GM12878 (cell line): Measurements from ENCODE around the gene MAGEA10. TPM values are rescaled to one million over a fixed set of nuclear protein-coding genes. Genes with fewer than 3 reads are reported as not detected.

Source experiments
- ATAC-seq: fragments of 200-7000 bp; cut with Tn5 transposase; 3 replicates; pipeline ENCODE4 v1.9.1; 2020; ENCODE audit warnings: mild to moderate bottlenecking, moderate library complexity
- BruUV-seq: library from RNA; stranded (reverse); fragments of 400-500 nt; replicated peaks from 2 replicates; lab custom pipeline; 2021; lab: Mats Ljungman, UMichigan
- CTCF ChIA-PET: fragments of 300-600 bp; sonication (Branson Sonifier 250); formaldehyde crosslinking; extraction: SDS; loops from one replicate; lab custom pipeline; 2021; ENCODE audit warnings: inconsistent platforms; lab: Yijun Ruan, JAX
- POLR2A ChIA-PET: fragments of 350-600 bp; formaldehyde crosslinking; extraction: SDS; loops from one replicate; lab custom pipeline; 2021; ENCODE audit warnings: inconsistent platforms; lab: Charles Lee
- RAD21 ChIA-PET: fragments of 300-600 bp; sonication (Branson Sonifier 250); formaldehyde crosslinking; loops from one replicate; lab custom pipeline; 2023; ENCODE audit warnings: antibody characterized with exemption; ENCODE audit not compliant: unreplicated experiment; lab: Charles Lee
- SMC1A ChIA-PET: fragments of 300-600 bp; sonication (Branson Sonifier 250); formaldehyde crosslinking; loops from one replicate; lab custom pipeline; 2023; ENCODE audit not compliant: unreplicated experiment, uncharacterized antibody; lab: Charles Lee
- DNase-seq: peaks from one replicate; pipeline ENCODE4 v3.0.0-alpha.2; 2011; ENCODE audit warnings: low read depth, low spot score
- FAIRE-seq: peaks from 3 replicates; lab custom pipeline; 2011; peaks lifted over from hg19 to GRCh38; lab: Jason Lieb, UNC
- H2AFZ ChIP-seq: 2 replicates; pipeline ENCODE4 v1.6.0; 2011; ENCODE audit warnings: low read depth, low read length, control low read depth; ENCODE audit not compliant: control insufficient read depth
- H3K27ac ChIP-seq: 2 replicates; pipeline ENCODE4 v1.5.1; 2011; ENCODE audit warnings: control low read depth; ENCODE audit not compliant: control insufficient read depth, insufficient read depth
- H3K27me3 ChIP-seq, 2 experiments: replicated peaks in 1 of 2; 2 replicates each; pipeline versions ENCODE4 v1.6.0 to v1.6.1; 2011; ENCODE audit warnings: low read length in 1 of 2; ENCODE audit not compliant: control insufficient read depth in 2 of 2, insufficient read depth in 2 of 2
- H3K36me3 ChIP-seq, 2 experiments: 2 replicates each; pipeline ENCODE4 v1.5.1; 2011; ENCODE audit warnings: low read length in 1 of 2; ENCODE audit not compliant: control insufficient read depth in 2 of 2, insufficient read depth in 2 of 2
- H3K4me1 ChIP-seq: 2 replicates; pipeline ENCODE4 v1.6.1; 2011; ENCODE audit warnings: mild to moderate bottlenecking, low read length, moderate library complexity, mixed read lengths; ENCODE audit not compliant: control insufficient read depth, insufficient read depth
- H3K4me2 ChIP-seq: 2 replicates; pipeline ENCODE4 v1.6.0; 2011; ENCODE audit warnings: control low read depth; ENCODE audit not compliant: control insufficient read depth, insufficient read depth
- H3K4me3 ChIP-seq: fragments of 200-600 bp; sonication (generic); 2 replicates; pipeline ENCODE4 v1.5.1; 2016
- H3K79me2 ChIP-seq: 2 replicates; pipeline ENCODE4 v1.6.0; 2011; ENCODE audit warnings: low read length; ENCODE audit not compliant: control insufficient read depth, insufficient read depth
- H3K9ac ChIP-seq: 2 replicates; pipeline ENCODE4 v1.8.0; 2011; ENCODE audit warnings: low read length, control low read depth, mixed read lengths; ENCODE audit not compliant: control insufficient read depth, insufficient read depth
- H3K9me3 ChIP-seq: replicated peaks from 3 replicates; pipeline ENCODE4 v1.5.1; 2011; ENCODE audit warnings: mild to moderate bottlenecking, low read length; ENCODE audit not compliant: control insufficient read depth, insufficient read depth
- H4K20me1 ChIP-seq: 2 replicates; pipeline ENCODE4 v1.6.0; 2011; ENCODE audit not compliant: control insufficient read depth, insufficient read depth
- BACH1 ChIP-seq: fragments of 450-650 bp; IDR thresholded peaks from 2 replicates; pipeline ENCODE4 v1.6.1; 2017; ENCODE audit warnings: mild to moderate bottlenecking, borderline replicate concordance
- HDAC6 ChIP-seq: fragments of 200-600 bp; sonication (generic); IDR thresholded peaks from one replicate; pipeline ENCODE4 v1.8.0; 2017; ENCODE audit warnings: antibody characterized with exemption; ENCODE audit not compliant: unreplicated experiment
- KDM1A ChIP-seq: fragments of 200-600 bp; sonication (generic); IDR thresholded peaks from 2 replicates; pipeline ENCODE4 v1.6.1; 2016; ENCODE audit warnings: borderline replicate concordance
- MYC ChIP-seq: IDR thresholded peaks from 2 replicates; pipeline ENCODE4 v1.6.1; 2011; ENCODE audit warnings: mild to moderate bottlenecking, low read length, moderate library complexity, inconsistent platforms; ENCODE audit not compliant: insufficient read depth, insufficient replicate concordance, insufficient read length, severe bottlenecking
- NFYA ChIP-seq: IDR thresholded peaks from 2 replicates; pipeline ENCODE4 v1.6.1; 2011; ENCODE audit warnings: low read depth, mild to moderate bottlenecking, low read length, improper control_type of control experiment, borderline replicate concordance
- NR2F1 ChIP-seq: fragments of 450-650 bp; conservative IDR thresholded peaks from 2 replicates; pipeline ENCODE4 v1.6.1; 2017; ENCODE audit warnings: mild to moderate bottlenecking
- PBX3 ChIP-seq: IDR thresholded peaks from 2 replicates; pipeline ENCODE4 v1.6.1; 2011; ENCODE audit warnings: mild to moderate bottlenecking, low read depth, low read length, moderate library complexity; ENCODE audit not compliant: insufficient replicate concordance
- POLR2A ChIP-seq: IDR thresholded peaks from 2 replicates; pipeline ENCODE4 v1.6.1; 2011; ENCODE audit warnings: low read depth, mild to moderate bottlenecking, low read length
- RCOR1 ChIP-seq: conservative IDR thresholded peaks from 2 replicates; pipeline ENCODE4 v1.6.1; 2012; ENCODE audit warnings: low read depth, low read length, improper control_type of control experiment
- SMC3 ChIP-seq: IDR thresholded peaks from 2 replicates; pipeline ENCODE4 v1.6.1; 2011; ENCODE audit warnings: low read length, improper control_type of control experiment, borderline replicate concordance
- SREBF2 ChIP-seq: IDR thresholded peaks from 2 replicates; pipeline ENCODE4 v1.6.1; 2012; ENCODE audit warnings: mild to moderate bottlenecking, low read length
- TARDBP ChIP-seq: IDR thresholded peaks from 2 replicates; pipeline ENCODE4 v1.6.1; 2016; ENCODE audit warnings: borderline replicate concordance
- TCF7 ChIP-seq: IDR thresholded peaks from 2 replicates; pipeline ENCODE4 v1.6.1; 2014; ENCODE audit warnings: antibody characterized with exemption, borderline replicate concordance
- ZNF24 ChIP-seq: fragments of 450-650 bp; IDR thresholded peaks from 2 replicates; pipeline ENCODE4 v1.6.1; 2017; ENCODE audit warnings: antibody characterized with exemption, mild to moderate bottlenecking
- WGBS: methylation state at CpG from one replicate; pipeline ENCODE4 v1.1.6; 2016; ENCODE audit warnings: low lambda C conversion rate; ENCODE audit not compliant: insufficient replicate concordance, insufficient coverage; ENCODE audit errors: missing lambda C conversion rate; 5-methylcytosine and 5-hydroxymethylcytosine counted together
- in situ Hi-C: fragments of 300-500 bp; cut with MboI; formaldehyde crosslinking; loops from 9 replicates; pipeline ENCODE4 v1.14.3; 2018; ENCODE audit warnings: mixed read lengths
- intact Hi-C: fragments of 100-400 bp; cut with micrococcal nuclease; formaldehyde crosslinking; loops from one replicate; pipeline ENCODE4 v1.14.2; 2022; ENCODE audit not compliant: unreplicated experiment
- polyA plus RNA-seq, 11 experiments: library from polyadenylated mRNA; depleted of rRNA in 4 of 11; unstranded in 6 of 11; stranded (reverse) in 5 of 11; fragments of >200 nt; fragmentation: Nextera tagmentation in 4 of 11; fragmentation: Illumina TruSeq in 1 of 11; extraction: Ambion mirVana in 4 of 11; extraction: Trizol in 1 of 11; gene quantifications; 1 replicate in 1 of 11; 2 replicates in 10 of 11; pipeline versions ENCODE4 v1.2.1 to v1.2.3, GENCODE V29; 2011 to 2016; ENCODE audit warnings: inconsistent platforms in 2 of 11, missing spikeins in 2 of 11, low read depth in 1 of 11
- total RNA-seq, 4 experiments: library from RNA; depleted of rRNA in 3 of 4; stranded (reverse); fragments of >200 nt in 3 of 4; fragmentation: Illumina TruSeq in 1 of 4; extraction: Trizol in 1 of 4; gene quantifications; 2 replicates each; pipeline versions ENCODE4 v1.2.1 to v1.2.3, GENCODE V29; 2013 to 2021
- TF ChIP-seq, protein P1 (sequence below), 3 experiments: IDR thresholded peaks in 2 of 3; conservative IDR thresholded peaks in 1 of 3; 2 replicates each; pipeline ENCODE4 v1.5.1; 2011; ENCODE audit warnings: low read depth in 3 of 3, low read length in 3 of 3, mild to moderate bottlenecking in 3 of 3, control low read depth in 2 of 3, moderate library complexity in 2 of 3, inconsistent platforms in 1 of 3, mixed read lengths in 1 of 3; ENCODE audit not compliant: control insufficient read depth in 2 of 3, insufficient read depth in 1 of 3; ENCODE audit errors: extremely low read depth in 1 of 3

The MAGEA10 gene
- total and polyA plus RNA-seq, 10 of the 15 experiments (the other 5 are each of a cell fraction or from before 2014, with no cell fraction given): not detected

- ChIA-PET SMC1A (no interaction called here), CTCF (no interaction called here), POLR2A (no interaction called here), RAD21 (no interaction called here)
- Histone ChIP-seq H3K9me3 (no peaks in the 10 kb centered on the region), H3K4me2 (no peak overlapping the region), H3K27ac (no peak overlapping the region), H4K20me1 (no peaks in the 10 kb centered on the region), H3K36me3 (no peaks in the 10 kb centered on the region), H3K27me3 (no peaks in the 10 kb centered on the region), H3K4me1 (no peaks in the 10 kb centered on the region), H3K79me2 (no peaks in the 10 kb centered on the region), H2AFZ (no peak overlapping the region), H3K9ac (no peak overlapping the region), H3K4me3 (no peak overlapping the region)
- DNase-seq (no peak), ATAC-seq (no peak), FAIRE-seq (no peak)
- in situ Hi-C loops: no loop called here
- BruUV-seq: no TSS peak
- no peak for TF ChIP-seq MYC
- no peak for TF ChIP-seq RCOR1
- no peak for TF ChIP-seq KDM1A
- no peak for TF ChIP-seq NFYA
- TF ChIP-seq, protein P1, sequence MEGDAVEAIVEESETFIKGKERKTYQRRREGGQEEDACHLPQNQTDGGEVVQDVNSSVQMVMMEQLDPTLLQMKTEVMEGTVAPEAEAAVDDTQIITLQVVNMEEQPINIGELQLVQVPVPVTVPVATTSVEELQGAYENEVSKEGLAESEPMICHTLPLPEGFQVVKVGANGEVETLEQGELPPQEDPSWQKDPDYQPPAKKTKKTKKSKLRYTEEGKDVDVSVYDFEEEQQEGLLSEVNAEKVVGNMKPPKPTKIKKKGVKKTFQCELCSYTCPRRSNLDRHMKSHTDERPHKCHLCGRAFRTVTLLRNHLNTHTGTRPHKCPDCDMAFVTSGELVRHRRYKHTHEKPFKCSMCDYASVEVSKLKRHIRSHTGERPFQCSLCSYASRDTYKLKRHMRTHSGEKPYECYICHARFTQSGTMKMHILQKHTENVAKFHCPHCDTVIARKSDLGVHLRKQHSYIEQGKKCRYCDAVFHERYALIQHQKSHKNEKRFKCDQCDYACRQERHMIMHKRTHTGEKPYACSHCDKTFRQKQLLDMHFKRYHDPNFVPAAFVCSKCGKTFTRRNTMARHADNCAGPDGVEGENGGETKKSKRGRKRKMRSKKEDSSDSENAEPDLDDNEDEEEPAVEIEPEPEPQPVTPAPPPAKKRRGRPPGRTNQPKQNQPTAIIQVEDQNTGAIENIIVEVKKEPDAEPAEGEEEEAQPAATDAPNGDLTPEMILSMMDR (IDR thresholded peaks at IDR 0.05 in 2 of 3, conservative IDR thresholded peaks at IDR 0.05 in 1 of 3; ENCODE audit: control insufficient read depth in 2 of 3, extremely low read depth in 1 of 3, insufficient read depth in 1 of 3, low read depth in 3 of 3, low read length in 3 of 3): no peak
- no peak for TF ChIP-seq TARDBP
- TF ChIP-seq PBX3: no peak
- no peak for TF ChIP-seq BACH1
- TF ChIP-seq ZNF24: no peak
- no peak for TF ChIP-seq NR2F1
- no peak for TF ChIP-seq SREBF2
- no peak for TF ChIP-seq POLR2A
- TF ChIP-seq TCF7: no peak
- no peak for TF ChIP-seq SMC3
- no peak for TF ChIP-seq HDAC6
- intact Hi-C loops: no loop called here
- WGBS: 3% methylated on average over 2 of the region's 2 CpGs
Measured at GRCh38 chrX:152155766-152156310, 17.5 kb upstream of the MAGEA10 start.
